Right lobe of liver (tissue), 6 donors: ENCODE data around the gene NEU4. TPM values are rescaled to one million over a fixed set of nuclear protein-coding genes. Genes with fewer than 3 reads are reported as not detected.

Source experiments
- ATAC-seq, 4 donors: fragments of 200-7000 bp; cut with Tn5 transposase; one replicate each; pipeline ENCODE4 v1.9.1; 2020; ENCODE audit warnings: mild to moderate bottlenecking in 4 of 4, moderate library complexity in 4 of 4
- DNase-seq, 3 donors: peaks; one replicate each; pipeline ENCODE4 v3.0.0-alpha.2; 2020
- H3K27ac ChIP-seq, 3 donors: fragments of 200-600 bp; one replicate each; pipeline ENCODE4 v1.8.0; 2022
- H3K27me3 ChIP-seq, 2 donors: fragments of 200-600 bp; one replicate each; pipeline ENCODE4 v1.8.0; 2022
- H3K36me3 ChIP-seq, 4 donors: fragments of 200-600 bp; sonication (generic) in 1 of 4; one replicate each; pipeline versions ENCODE4 v1.5.1 to v1.8.0; 2017 to 2022; ENCODE audit warnings: control low read depth in 1 of 4
- H3K4me1 ChIP-seq, 4 donors: fragments of 200-600 bp; sonication (generic) in 1 of 4; one replicate each; pipeline versions ENCODE4 v1.5.1 to v1.8.0; 2017 to 2022; ENCODE audit warnings: control low read depth in 1 of 4
- H3K4me3 ChIP-seq, 3 donors: fragments of 200-600 bp; one replicate each; pipeline ENCODE4 v1.8.0; 2022
- H3K9me3 ChIP-seq, 4 donors: fragments of 200-600 bp; sonication (generic) in 1 of 4; one replicate each; pipeline versions ENCODE4 v1.5.1 to v1.8.0; 2017 to 2022; ENCODE audit warnings: control low read depth in 1 of 4
- POLR2A ChIP-seq: fragments of 450-650 bp; IDR thresholded peaks from one replicate; pipeline ENCODE4 v1.6.1; 2017; ENCODE audit warnings: antibody characterized with exemption, mild to moderate bottlenecking
- WGBS: methylation state at CpG from one replicate; pipeline ENCODE4 v1.1.6; 2018; ENCODE audit warnings: low coverage, low lambda C conversion rate; ENCODE audit not compliant: insufficient coverage; ENCODE audit errors: missing lambda C conversion rate; 5-methylcytosine and 5-hydroxymethylcytosine counted together
- intact Hi-C, 2 donors: fragments of 100-400 bp; cut with DNase I; formaldehyde crosslinking; loops; one replicate each; pipeline versions ENCODE4 v1.11.2 to v1.14.1; 2022
- total RNA-seq, 6 experiments: library from RNA; depleted of rRNA in 2 of 6; stranded (reverse); fragments of >200 nt in 2 of 6; fragmentation: NEBNext Ultra II Directional in 3 of 6; extraction: Animal tissue kit (Norgen Biotek cat#: 25700) in 3 of 6; gene quantifications; one replicate each; pipeline versions ENCODE4 v1.1.0 to v1.2.4, GENCODE V29; 2016 to 2023
- TF ChIP-seq, protein P1 (sequence below), 4 donors: fragments of 200-600 bp in 3 of 4; fragments of 450-650 bp in 1 of 4; IDR thresholded peaks; one replicate each; pipeline versions ENCODE4 v1.5.1 to v1.8.0; 2016 to 2022; ENCODE audit warnings: antibody characterized with exemption in 4 of 4, mild to moderate bottlenecking in 2 of 4
- donor health status: DM: no; HTN: yes; CAD: no.
- donor health status: DM: no; HTN: no; CAD: no.
- donor health status: DM: no; HTN: no; CAD: no.
- donor health status: DM: no; HTN: yes; CAD: no.
- donor health status: DM: no; HTN: yes; CAD: no.

Gene NEU4
- total RNA-seq, 6 experiments from 2014 or later, result 16.8 to 87.1 (median 76.2) TPM

DNA sequence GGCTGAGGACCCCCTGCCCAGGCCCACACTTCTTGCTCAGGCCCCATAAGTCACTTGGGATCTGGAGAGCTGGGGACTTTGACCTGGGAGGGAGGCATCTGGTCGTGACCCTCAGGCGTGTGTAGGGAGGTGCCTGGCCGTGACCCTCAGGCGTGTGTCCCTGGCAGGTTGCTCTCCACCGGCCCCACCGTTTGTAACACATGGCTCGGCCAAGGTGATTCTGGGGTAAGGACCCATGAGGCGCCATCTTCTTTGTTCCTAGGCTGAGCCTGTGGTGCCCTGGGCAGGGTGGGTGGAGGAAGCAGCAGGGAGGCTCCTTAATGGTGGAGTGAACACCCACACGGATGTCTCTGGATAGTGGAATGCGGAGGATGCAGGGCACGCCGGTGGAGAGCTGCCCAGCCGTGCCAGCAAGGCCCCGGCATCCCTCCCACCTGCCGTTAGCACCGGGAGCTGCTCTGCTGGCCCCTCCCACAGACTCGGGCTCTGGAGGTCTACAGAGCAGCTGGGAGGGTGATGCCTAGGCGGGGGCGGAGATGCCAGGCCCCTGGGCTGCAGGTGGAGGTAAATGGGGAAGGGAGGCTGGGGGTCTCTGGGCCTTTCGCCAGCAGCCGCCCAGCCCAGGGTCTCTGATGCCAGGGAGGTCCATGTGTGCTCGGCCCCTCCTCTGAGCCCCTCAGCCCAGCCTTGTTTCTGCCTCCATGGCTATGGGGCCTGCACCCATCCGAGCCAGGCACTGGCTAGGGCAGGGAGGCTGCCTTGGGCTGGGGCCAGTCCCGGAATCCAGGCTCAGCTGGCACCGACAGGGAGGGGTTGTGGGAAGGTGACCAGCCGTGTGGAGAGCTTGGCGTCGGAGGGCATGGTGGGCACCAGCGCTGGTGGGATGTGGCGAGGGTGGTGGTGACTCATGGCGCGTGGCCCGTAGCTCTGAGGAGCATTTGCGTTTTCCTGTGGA, 33.5 kb upstream of the NEU4 start:
- ATAC-seq (no peak), DNase-seq (peak in 2 of 3 donors; percentile 15 to 44)
- H3K36me3 ChIP-seq, result no peaks in the 10 kb centered on the region
- TF ChIP-seq POLR2A, result no peak
- TF ChIP-seq, protein P1, sequence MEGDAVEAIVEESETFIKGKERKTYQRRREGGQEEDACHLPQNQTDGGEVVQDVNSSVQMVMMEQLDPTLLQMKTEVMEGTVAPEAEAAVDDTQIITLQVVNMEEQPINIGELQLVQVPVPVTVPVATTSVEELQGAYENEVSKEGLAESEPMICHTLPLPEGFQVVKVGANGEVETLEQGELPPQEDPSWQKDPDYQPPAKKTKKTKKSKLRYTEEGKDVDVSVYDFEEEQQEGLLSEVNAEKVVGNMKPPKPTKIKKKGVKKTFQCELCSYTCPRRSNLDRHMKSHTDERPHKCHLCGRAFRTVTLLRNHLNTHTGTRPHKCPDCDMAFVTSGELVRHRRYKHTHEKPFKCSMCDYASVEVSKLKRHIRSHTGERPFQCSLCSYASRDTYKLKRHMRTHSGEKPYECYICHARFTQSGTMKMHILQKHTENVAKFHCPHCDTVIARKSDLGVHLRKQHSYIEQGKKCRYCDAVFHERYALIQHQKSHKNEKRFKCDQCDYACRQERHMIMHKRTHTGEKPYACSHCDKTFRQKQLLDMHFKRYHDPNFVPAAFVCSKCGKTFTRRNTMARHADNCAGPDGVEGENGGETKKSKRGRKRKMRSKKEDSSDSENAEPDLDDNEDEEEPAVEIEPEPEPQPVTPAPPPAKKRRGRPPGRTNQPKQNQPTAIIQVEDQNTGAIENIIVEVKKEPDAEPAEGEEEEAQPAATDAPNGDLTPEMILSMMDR (IDR thresholded peaks at IDR 0.05), result no peak
- H3K4me1 ChIP-seq, result peaks cover 0 to 36% (median 11%) of the 10 kb centered on the region in 4 donors
- 73% methylated on average over 9 of the region's 34 CpGs for WGBS
- no peaks in the 10 kb centered on the region for H3K9me3 ChIP-seq
- H3K27ac ChIP-seq, result no peak overlapping the region
- H3K4me3 ChIP-seq, result no peak overlapping the region
- no peaks in the 10 kb centered on the region for H3K27me3 ChIP-seq
- intact Hi-C loops, result no loop called here

DNA sequence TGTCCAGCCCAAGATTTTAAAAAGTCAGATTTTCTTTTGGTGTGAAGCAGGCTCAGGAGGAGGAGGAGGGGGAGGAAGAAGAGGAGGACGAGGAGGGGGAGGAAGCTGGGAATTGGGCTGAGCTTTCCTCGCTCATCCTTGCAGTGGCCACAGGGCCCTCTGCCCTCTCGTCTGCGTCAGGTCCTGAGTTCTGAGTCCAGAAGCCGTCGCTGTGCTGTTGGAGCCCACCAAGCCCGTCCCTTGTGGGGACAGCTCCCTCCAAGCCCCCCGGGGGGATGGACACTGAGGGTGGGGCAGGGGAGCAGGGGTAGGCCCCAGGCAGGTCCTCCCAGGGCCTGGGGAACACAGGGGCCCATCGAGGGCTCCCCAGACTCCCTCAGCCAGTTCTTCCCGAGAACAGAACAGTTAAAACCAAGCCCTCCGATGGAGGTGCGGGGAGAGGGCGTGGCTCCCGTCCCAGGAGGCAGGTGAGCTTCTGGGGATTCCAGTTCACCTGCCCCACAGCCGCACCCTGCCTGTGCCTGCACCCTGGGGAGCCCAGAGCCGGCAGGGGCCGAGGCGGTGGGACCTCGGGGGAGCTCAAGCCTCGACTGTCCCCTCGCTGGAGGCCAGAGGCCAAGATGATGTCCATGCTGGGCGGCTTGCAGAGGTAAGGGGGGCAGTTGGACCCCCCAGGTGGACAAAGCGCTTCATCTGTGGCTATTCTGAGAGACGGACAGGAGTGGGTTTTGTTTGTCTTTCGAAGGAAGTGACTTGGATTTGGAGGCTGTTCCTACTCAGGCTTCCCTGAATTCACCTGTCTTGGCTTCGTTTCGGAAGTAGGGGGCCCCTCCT, 32.4 kb upstream of the NEU4 start, which contains the start of gene GAL3ST2:
Gene GAL3ST2, plus strand, starts transcription at position 487 of the 834 bp plus-strand sequence. Its CDS starts 134 bp downstream, at position 621.
- intact Hi-C loops, result no loop called here
- TF ChIP-seq, protein P1 (IDR thresholded peaks at IDR 0.05), result no peak
- Histone ChIP-seq H3K27ac (no peak within 1 kb of the TSS), H3K4me1 (peaks cover 0 to 28% (median 6%) of the 10 kb centered on the region in 4 donors), H3K9me3 (no peaks in the 10 kb centered on the region), H3K36me3 (no peaks in the 10 kb centered on the region), H3K4me3 (no peak within 1 kb of the TSS), H3K27me3 (no peaks in the 10 kb centered on the region)
- 71% methylated on average over 9 of the region's 27 CpGs for WGBS
- peak in 1 of 3 donors; percentile 37 for DNase-seq
- ATAC-seq, result no peak

DNA sequence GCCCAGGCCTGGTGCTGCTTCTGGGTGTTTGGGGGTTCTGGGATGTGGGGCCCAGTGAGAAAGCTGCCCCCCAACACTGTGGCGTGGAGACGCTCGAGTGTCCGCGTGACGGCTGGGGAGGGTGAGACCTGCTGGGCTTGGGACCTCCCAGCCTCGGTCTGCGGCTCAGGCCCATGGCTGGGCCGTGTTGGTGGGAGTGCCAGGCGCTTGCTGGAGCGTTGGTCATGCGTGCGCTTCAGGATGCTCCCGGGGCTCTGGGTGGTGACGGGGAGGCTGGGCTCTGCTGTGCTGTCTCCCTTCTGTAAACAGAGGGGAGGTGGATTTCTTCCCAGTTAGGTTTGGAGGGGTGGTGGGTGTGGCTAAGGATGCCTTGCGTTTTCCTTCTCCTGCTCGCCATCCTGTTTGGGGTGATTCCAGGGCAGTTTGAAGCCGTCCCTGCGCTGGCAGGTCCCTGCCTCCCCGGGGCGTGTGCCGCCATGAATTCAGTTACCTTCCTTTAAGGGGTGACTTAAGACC, 31.8 kb upstream of the NEU4 start:
- no peak for TF ChIP-seq POLR2A
- TF ChIP-seq, protein P1 (IDR thresholded peaks at IDR 0.05), result no peak
- DNase-seq (peak in 2 of 3 donors; percentile 14 to 38), ATAC-seq (no peak)
- Histone ChIP-seq H3K27me3 (no peaks in the 10 kb centered on the region), H3K4me3 (no peak overlapping the region), H3K9me3 (no peaks in the 10 kb centered on the region), H3K27ac (no peak overlapping the region), H3K4me1 (peaks cover 0 to 29% (median 8%) of the 10 kb centered on the region in 4 donors), H3K36me3 (no peaks in the 10 kb centered on the region)
- WGBS, result 96% methylated on average over 8 of the region's 22 CpGs
- intact Hi-C loops, result no loop called here
